Neural progenitor cell (in vitro differentiated cells): Measurements from ENCODE around the gene ZKSCAN5. TPM values are rescaled to one million over a fixed set of nuclear protein-coding genes. Genes with fewer than 3 reads are reported as not detected.

ENCODE experiments used
- DNase-seq: peaks from one replicate; pipeline ENCODE4 v3.0.0-alpha.2; 2016; ENCODE audit warnings: low spot score
- H2AFZ ChIP-seq: fragments of 200-600 bp; sonication (generic); replicated peaks from 2 replicates; pipeline ENCODE4 v1.6.1; 2016; ENCODE audit warnings: antibody characterized with exemption
- H3F3A ChIP-seq: fragments of 200-600 bp; sonication (generic); 2 replicates; pipeline ENCODE4 v1.6.1; 2016; ENCODE audit warnings: antibody characterized with exemption, low read depth
- H3K27ac ChIP-seq: fragments of 200-600 bp; sonication (generic); 2 replicates; pipeline ENCODE4 v1.5.1; 2016; ENCODE audit warnings: mild to moderate bottlenecking
- H3K27me3 ChIP-seq: fragments of 200-600 bp; sonication (generic); 2 replicates; pipeline ENCODE4 v1.6.1; 2016; ENCODE audit warnings: mild to moderate bottlenecking, moderate library complexity
- H3K36me3 ChIP-seq: fragments of 200-600 bp; sonication (generic); 2 replicates; pipeline ENCODE4 v1.5.1; 2016
- H3K4me1 ChIP-seq: fragments of 200-600 bp; sonication (generic); 2 replicates; pipeline ENCODE4 v1.6.1; 2016; ENCODE audit warnings: mixed run types
- H3K4me2 ChIP-seq: fragments of 200-600 bp; sonication (generic); 2 replicates; pipeline ENCODE4 v1.6.1; 2016
- H3K4me3 ChIP-seq: fragments of 200-600 bp; sonication (generic); 2 replicates; pipeline ENCODE4 v1.5.1; 2016
- H3K79me2 ChIP-seq: fragments of 200-600 bp; sonication (generic); 2 replicates; pipeline ENCODE4 v1.6.1; 2016; ENCODE audit warnings: low read depth
- H3K9ac ChIP-seq: fragments of 200-600 bp; sonication (generic); 2 replicates; pipeline ENCODE4 v1.6.1; 2016
- H3K9me3 ChIP-seq: fragments of 200-600 bp; sonication (generic); 2 replicates; pipeline ENCODE4 v1.5.1; 2016; ENCODE audit warnings: low read depth
- H4K20me1 ChIP-seq: fragments of 200-600 bp; sonication (generic); 2 replicates; pipeline ENCODE4 v1.6.1; 2016; ENCODE audit warnings: low read depth
- H3K27ac Mint-ChIP-seq: 3 replicates; pipeline ENCODE4 v1.8.0; 2021; ENCODE audit warnings: mixed read lengths
- H3K27me3 Mint-ChIP-seq: 2 replicates; pipeline ENCODE4 v1.8.0; 2022; ENCODE audit warnings: low read depth, mild to moderate bottlenecking, inconsistent platforms, moderate library complexity, mixed read lengths; ENCODE audit not compliant: insufficient read depth
- H3K36me3 Mint-ChIP-seq: 3 replicates; pipeline ENCODE4 v1.8.0; 2021; ENCODE audit warnings: mixed read lengths
- H3K4me1 Mint-ChIP-seq: 3 replicates; pipeline ENCODE4 v1.8.0; 2021; ENCODE audit warnings: mixed read lengths
- H3K4me3 Mint-ChIP-seq: 3 replicates; pipeline ENCODE4 v1.8.0; 2021; ENCODE audit warnings: mild to moderate bottlenecking, moderate library complexity, mixed read lengths
- H3K9me3 Mint-ChIP-seq: 3 replicates; pipeline ENCODE4 v1.8.0; 2020; ENCODE audit warnings: mixed read lengths
- CTCF ChIP-seq: fragments of 200-600 bp; sonication (generic); IDR thresholded peaks from 2 replicates; pipeline ENCODE4 v1.5.1; 2017; ENCODE audit warnings: antibody characterized with exemption, mild to moderate bottlenecking
- EZH2 ChIP-seq: fragments of 200-600 bp; sonication (generic); IDR thresholded peaks from 2 replicates; pipeline ENCODE4 v1.6.1; 2017; ENCODE audit warnings: antibody characterized with exemption, mild to moderate bottlenecking, moderate library complexity
- EZH2phosphoT487 ChIP-seq: fragments of 200-600 bp; sonication (generic); IDR thresholded peaks from 2 replicates; pipeline ENCODE4 v1.6.1; 2017; ENCODE audit warnings: antibody characterized with exemption
- total RNA-seq: library from RNA; depleted of rRNA; stranded (reverse); fragments of >200 nt; gene quantifications from 2 replicates; pipeline ENCODE4 v1.2.3, GENCODE V29; 2015; ENCODE audit warnings: low replicate concordance

The ZKSCAN5 gene
- total RNA-seq, 1 donor from 2014 or later, result 23.3 TPM

GRCh38 chr7:99478464-99479440, 25.7 kb upstream of the ZKSCAN5 start:
- Histone ChIP-seq H3K36me3 (no peaks in the 10 kb centered on the region), H3K4me3 (no peak overlapping the region), H3K4me2 (no peak overlapping the region), H3K27me3 (no peaks in the 10 kb centered on the region), H3K27ac (no peak overlapping the region), H3K4me1 (peaks cover 3% of the 10 kb centered on the region), H3K79me2 (peaks cover 62% of the 10 kb centered on the region), H2AFZ (no peak overlapping the region), H3K9ac (no peak overlapping the region), H3K9me3 (no peaks in the 10 kb centered on the region), H3F3A (no peaks in the 10 kb centered on the region), H4K20me1 (peaks cover 3% of the 10 kb centered on the region)
- Mint-ChIP-seq H3K9me3 (no peaks in the 10 kb centered on the region), H3K27ac (no peak overlapping the region), H3K4me3 (no peak overlapping the region), H3K27me3 (no peaks in the 10 kb centered on the region), H3K36me3 (peaks cover 20% of the 10 kb centered on the region), H3K4me1 (peaks cover 6% of the 10 kb centered on the region)
- no peak for DNase-seq
- TF ChIP-seq EZH2phosphoT487, result no peak
- TF ChIP-seq EZH2, result no peak
- TF ChIP-seq CTCF, result no peak

- peaks cover 7% of the 10 kb centered on the region for H3F3A ChIP-seq
- H3K4me1 ChIP-seq, result no peaks in the 10 kb centered on the region
- no peak overlapping the region for H3K9ac ChIP-seq
- no peak for TF ChIP-seq EZH2
- no peak for TF ChIP-seq CTCF
- TF ChIP-seq EZH2phosphoT487, result no peak
- no peaks in the 10 kb centered on the region for H3K9me3 ChIP-seq
- no peak overlapping the region for H3K27ac ChIP-seq
- no peaks in the 10 kb centered on the region for H3K36me3 ChIP-seq
- no peaks in the 10 kb centered on the region for H4K20me1 ChIP-seq
- H3K27ac Mint-ChIP-seq, result no peak overlapping the region
- H3K4me3 ChIP-seq, result no peak overlapping the region
- H3K4me2 ChIP-seq, result no peak overlapping the region
- H3K27me3 ChIP-seq, result no peaks in the 10 kb centered on the region
- no peak overlapping the region for H2AFZ ChIP-seq
- DNase-seq, result no peak
- no peaks in the 10 kb centered on the region for H3K27me3 Mint-ChIP-seq
- H3K4me1 Mint-ChIP-seq, result no peaks in the 10 kb centered on the region
- H3K79me2 ChIP-seq, result no peaks in the 10 kb centered on the region
- H3K36me3 Mint-ChIP-seq, result peaks cover 19% of the 10 kb centered on the region
- no peaks in the 10 kb centered on the region for H3K9me3 Mint-ChIP-seq
- H3K4me3 Mint-ChIP-seq, result no peak overlapping the region
These were observed 19.4 kb upstream of the ZKSCAN5 start for GRCh38 chr7:99485094-99485493.

- TF ChIP-seq EZH2phosphoT487 (no peak), EZH2 (no peak), CTCF (no peak)
- H3K27me3 Mint-ChIP-seq, result peaks cover 3% of the 10 kb centered on the region
- H3K36me3 ChIP-seq, result peaks cover 15% of the 10 kb centered on the region
- no peak overlapping the region for H3K27ac Mint-ChIP-seq
- peaks cover 37% of the 10 kb centered on the region for H3K36me3 Mint-ChIP-seq
- H3K9me3 ChIP-seq, result no peaks in the 10 kb centered on the region
- H2AFZ ChIP-seq, result no peak overlapping the region
- no peak overlapping the region for H3K9ac ChIP-seq
- H3K4me3 ChIP-seq, result no peak overlapping the region
- no peaks in the 10 kb centered on the region for H3K27me3 ChIP-seq
- no peak overlapping the region for H3K4me3 Mint-ChIP-seq
- H3K4me1 ChIP-seq, result no peaks in the 10 kb centered on the region
- H3K79me2 ChIP-seq, result no peaks in the 10 kb centered on the region
- H3K4me2 ChIP-seq, result no peak overlapping the region
- no peak for DNase-seq
- H3K4me1 Mint-ChIP-seq, result no peaks in the 10 kb centered on the region
- H3K9me3 Mint-ChIP-seq, result peaks cover 16% of the 10 kb centered on the region
- H3K27ac ChIP-seq, result no peak overlapping the region
- no peaks in the 10 kb centered on the region for H4K20me1 ChIP-seq
- peaks cover 12% of the 10 kb centered on the region for H3F3A ChIP-seq
These were observed 15.2 kb upstream of the ZKSCAN5 start for GRCh38 chr7:99489235-99489634.
